B cell (primary cell): ENCODE measurements around the gene UNC5C. TPM values are rescaled to one million over a fixed set of nuclear protein-coding genes. Genes with fewer than 3 reads are reported as not detected.

Experiments used
- ATAC-seq: fragments of 200-7000 bp; cut with Tn5 transposase; one replicate; pipeline ENCODE4 v1.10.0; 2021; ENCODE audit warnings: low read depth, mild to moderate bottlenecking, moderate number of reproducible peaks, moderate library complexity
- CTCF ChIA-PET: fragments of 350-600 bp; sonication (Branson Sonifier 250); formaldehyde crosslinking; loops from one replicate; lab custom pipeline; 2021; ENCODE audit warnings: antibody characterized with exemption, inconsistent platforms; lab: Charles Lee
- POLR2A ChIA-PET: fragments of 350-600 bp; sonication (Branson Sonifier 250); formaldehyde crosslinking; loops from one replicate; lab custom pipeline; 2021; ENCODE audit warnings: antibody characterized with exemption; lab: Charles Lee
- DNase-seq: peaks from one replicate; pipeline ENCODE4 v3.0.0; 2013
- H2AFZ ChIP-seq: 2 replicates; pipeline ENCODE4 v1.6.1; 2012; ENCODE audit warnings: mild to moderate bottlenecking, low read depth, low read length; ENCODE audit not compliant: insufficient read depth, poor library complexity, severe bottlenecking
- H3K27ac ChIP-seq, 2 donors: 1 replicate in 1 of 2; 2 replicates in 1 of 2; pipeline ENCODE4 v1.5.1; 2012 to 2013; ENCODE audit warnings: low read length in 2 of 2, mild to moderate bottlenecking in 2 of 2, moderate library complexity in 1 of 2
- H3K27me3 ChIP-seq, 4 experiments: fragments of 200-600 bp in 1 of 4; sonication (generic) in 1 of 4; replicated peaks in 1 of 4; 1 replicate in 2 of 4; 2 replicates in 2 of 4; pipeline versions ENCODE4 v1.6.1 to v1.7.0; 2013 to 2016; ENCODE audit warnings: low read length in 3 of 4, mild to moderate bottlenecking in 2 of 4, mixed read lengths in 1 of 4, moderate library complexity in 1 of 4; ENCODE audit not compliant: insufficient read depth in 4 of 4, control insufficient read depth in 3 of 4; ENCODE audit errors: control extremely low read depth in 1 of 4
- H3K36me3 ChIP-seq, 2 experiments: replicated peaks in 1 of 2; 1 replicate in 1 of 2; 2 replicates in 1 of 2; pipeline versions ENCODE4 v1.6.1 to v1.7.1; 2013; ENCODE audit warnings: low read length in 1 of 2; ENCODE audit not compliant: insufficient read depth in 2 of 2, control insufficient read depth in 1 of 2; ENCODE audit errors: control extremely low read depth in 1 of 2, extremely low read depth in 1 of 2
- H3K4me1 ChIP-seq, 2 donors: fragments of 200-600 bp in 1 of 2; sonication (generic) in 1 of 2; 1 replicate in 1 of 2; 2 replicates in 1 of 2; pipeline versions ENCODE4 v1.5.1 to v1.6.1; 2013 to 2017; ENCODE audit warnings: low read length in 2 of 2; ENCODE audit not compliant: control insufficient read depth in 2 of 2, insufficient read depth in 2 of 2
- H3K4me2 ChIP-seq: replicated peaks from 2 replicates; pipeline ENCODE3; 2012; ENCODE audit warnings: mild to moderate bottlenecking, low read depth, low read length; ENCODE audit not compliant: poor library complexity, severe bottlenecking
- H3K4me3 ChIP-seq, 5 experiments: fragments of 200-600 bp in 1 of 5; sonication (generic) in 1 of 5; 1 replicate in 3 of 5; 2 replicates in 2 of 5; pipeline versions ENCODE4 v1.5.1 to v1.7.0; 2011 to 2016; ENCODE audit warnings: low read length in 4 of 5, mild to moderate bottlenecking in 4 of 5, low read depth in 2 of 5, control low read depth in 1 of 5, moderate library complexity in 1 of 5; ENCODE audit not compliant: insufficient read depth in 1 of 5; ENCODE audit errors: control extremely low read depth in 1 of 5, extremely low read depth in 1 of 5
- H3K79me2 ChIP-seq: fragments of 200-600 bp; sonication (generic); one replicate; pipeline ENCODE4 v1.6.0; 2016; ENCODE audit warnings: low read length; ENCODE audit not compliant: control insufficient read depth, insufficient read depth
- H3K9ac ChIP-seq: fragments of 200-600 bp; sonication (generic); 2 replicates; pipeline ENCODE4 v1.6.1; 2017; ENCODE audit warnings: mild to moderate bottlenecking, low read length, moderate library complexity
- H3K9me3 ChIP-seq, 3 donors: one replicate each; pipeline versions ENCODE4 v1.6.1 to v1.7.1; 2013; ENCODE audit warnings: low read length in 2 of 3; ENCODE audit not compliant: control insufficient read depth in 2 of 3, insufficient read depth in 1 of 3; ENCODE audit errors: control extremely low read depth in 1 of 3
- H4K20me1 ChIP-seq: 2 replicates; pipeline ENCODE4 v1.6.0; 2012; ENCODE audit warnings: mild to moderate bottlenecking, low read length; ENCODE audit not compliant: insufficient read depth, control insufficient read depth, poor library complexity, severe bottlenecking
- H3K27ac Mint-ChIP-seq: one replicate; pipeline ENCODE4 v1.8.0; 2021; ENCODE audit warnings: mixed read lengths
- H3K27me3 Mint-ChIP-seq: one replicate; pipeline ENCODE4 v1.8.0; 2021; ENCODE audit warnings: mixed read lengths
- H3K4me1 Mint-ChIP-seq: one replicate; pipeline ENCODE4 v1.8.0; 2021; ENCODE audit warnings: mixed read lengths
- H3K4me3 Mint-ChIP-seq: one replicate; pipeline ENCODE4 v1.8.0; 2021; ENCODE audit warnings: mixed read lengths
- H3K9me3 Mint-ChIP-seq: one replicate; pipeline ENCODE4 v1.8.0; 2022; ENCODE audit warnings: mixed read lengths; ENCODE audit not compliant: insufficient read depth
- CTCF ChIP-seq: fragments of 200-600 bp; IDR thresholded peaks from one replicate; pipeline ENCODE4 v1.8.0; 2022; ENCODE audit warnings: antibody characterized with exemption, mild to moderate bottlenecking
- EZH2 ChIP-seq: IDR thresholded peaks from 2 replicates; pipeline ENCODE4 v1.6.1; 2012; ENCODE audit warnings: borderline replicate concordance, low read depth, mild to moderate bottlenecking, moderate library complexity, low read length; ENCODE audit not compliant: insufficient read depth, poor library complexity, severe bottlenecking
- WGBS: methylation state at CpG from one replicate; pipeline ENCODE4 v1.1.5; 2013; ENCODE audit warnings: missing lambda C conversion rate; ENCODE audit not compliant: insufficient coverage; 5-methylcytosine and 5-hydroxymethylcytosine counted together
- intact Hi-C: fragments of 100-400 bp; cut with micrococcal nuclease; formaldehyde crosslinking; loops from one replicate; pipeline ENCODE4 v1.10.0; 2022
- polyA plus RNA-seq: library from polyadenylated mRNA; depleted of rRNA; stranded (reverse); fragments of >200 nt; gene quantifications from 2 replicates; pipeline ENCODE4 v1.2.3, GENCODE V29; 2012
- total RNA-seq, 2 donors: library from RNA; stranded (reverse); fragments of 120-200 nt in 1 of 2; gene quantifications; 1 replicate in 1 of 2; 2 replicates in 1 of 2; pipeline versions ENCODE4 v1.2.3 to v1.2.4, GENCODE V29; 2013 to 2022

UNC5C gene
- total and polyA plus RNA-seq, 2 donors (not counting 1 experiment from before 2014, with no cell fraction given): not detected

- no peak for TF ChIP-seq EZH2
- no peak for TF ChIP-seq CTCF
- no peak overlapping the region for H3K4me2 ChIP-seq
- no peak overlapping the region for H3K4me3 ChIP-seq
- H3K9ac ChIP-seq: no peak overlapping the region
- POLR2A ChIA-PET: no interaction called here
- H2AFZ ChIP-seq: no peak overlapping the region
- H3K4me1 ChIP-seq: no peaks in the 10 kb centered on the region
- Mint-ChIP-seq H3K4me3 (no peak overlapping the region), H3K9me3 (no peaks in the 10 kb centered on the region), H3K27me3 (no peaks in the 10 kb centered on the region), H3K4me1 (no peaks in the 10 kb centered on the region), H3K27ac (no peak overlapping the region)
- intact Hi-C loops: no loop called here
- CTCF ChIA-PET: no interaction called here
- no peaks in the 10 kb centered on the region for H3K27me3 ChIP-seq
- ATAC-seq (no peak), DNase-seq (no peak)
- no peaks in the 10 kb centered on the region for H4K20me1 ChIP-seq
- no peaks in the 10 kb centered on the region for H3K36me3 ChIP-seq
- H3K79me2 ChIP-seq: no peaks in the 10 kb centered on the region
- H3K27ac ChIP-seq: no peak overlapping the region
- no peaks in the 10 kb centered on the region for H3K9me3 ChIP-seq
- WGBS: 100% methylated on average over 1 of the region's 7 CpGs
These were observed 187.7 kb downstream of the UNC5C start for GRCh38 chr4:95360906-95361695.

DNA sequence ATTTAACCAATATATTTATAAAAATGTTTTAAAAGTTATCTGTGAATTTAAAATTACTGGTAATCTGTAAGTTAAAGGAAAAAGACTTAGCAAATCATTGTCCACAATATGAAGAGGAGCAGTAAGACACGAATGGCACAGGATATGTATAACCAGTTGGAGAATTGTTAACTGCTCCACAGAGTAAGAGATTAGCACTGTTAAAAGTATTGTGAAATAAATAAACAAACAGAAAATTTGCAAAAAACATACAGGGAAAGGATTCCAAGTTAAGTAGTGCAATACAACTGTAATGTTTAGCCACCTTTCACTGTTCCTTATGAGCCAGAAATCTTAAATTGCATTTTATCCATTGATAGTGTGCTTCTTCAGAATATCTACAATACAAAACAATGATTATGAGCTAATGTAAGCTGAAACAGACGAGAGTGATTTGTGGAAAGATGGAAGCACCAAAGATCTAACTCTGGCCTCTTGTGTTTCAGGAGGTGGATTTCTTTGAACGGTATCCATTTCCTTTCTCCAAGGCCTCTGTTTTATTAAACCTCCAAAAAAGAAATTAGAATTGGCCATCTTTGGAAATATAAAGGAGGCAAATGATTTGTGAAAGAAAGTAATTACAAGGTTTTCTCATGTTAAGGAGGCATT is 188.4 kb downstream of the UNC5C start:
- H3K79me2 ChIP-seq: no peaks in the 10 kb centered on the region
- intact Hi-C loops: no loop called here
- no peaks in the 10 kb centered on the region for H3K27me3 ChIP-seq
- H3K4me1 ChIP-seq: no peaks in the 10 kb centered on the region
- no peaks in the 10 kb centered on the region for H3K4me1 Mint-ChIP-seq
- H3K4me3 Mint-ChIP-seq: no peak overlapping the region
- DNase-seq (no peak), ATAC-seq (no peak)
- ChIA-PET POLR2A (no interaction called here), CTCF (no interaction called here)
- H3K9me3 ChIP-seq: no peaks in the 10 kb centered on the region
- H2AFZ ChIP-seq: no peak overlapping the region
- H3K36me3 ChIP-seq: no peaks in the 10 kb centered on the region
- no peak overlapping the region for H3K4me3 ChIP-seq
- TF ChIP-seq CTCF: no peak
- no peak for TF ChIP-seq EZH2
- no peak overlapping the region for H3K27ac ChIP-seq
- H3K4me2 ChIP-seq: no peak overlapping the region
- H3K9ac ChIP-seq: no peak overlapping the region
- no CpG with 5 or more reads among the region's 3 CpGs for WGBS
- H3K9me3 Mint-ChIP-seq: no peaks in the 10 kb centered on the region
- H3K27me3 Mint-ChIP-seq: no peaks in the 10 kb centered on the region
- no peak overlapping the region for H3K27ac Mint-ChIP-seq
- H4K20me1 ChIP-seq: no peaks in the 10 kb centered on the region
